Urinary bladder (tissue), 4 donors: ENCODE results near the gene ANKAR. TPM values are rescaled to one million over a fixed set of nuclear protein-coding genes. Genes with fewer than 3 reads are reported as not detected.

Experiments
- DNase-seq: peaks from one replicate; pipeline ENCODE4 v3.0.0-alpha.2; 2015; ENCODE audit errors: extremely low spot score
- H3K27ac ChIP-seq: one replicate; pipeline ENCODE4 v1.5.1; 2013; ENCODE audit warnings: low read depth, mild to moderate bottlenecking, moderate library complexity
- H3K36me3 ChIP-seq: one replicate; pipeline ENCODE4 v1.6.1; 2013; ENCODE audit warnings: mild to moderate bottlenecking, moderate library complexity; ENCODE audit not compliant: insufficient read depth
- H3K4me1 ChIP-seq: one replicate; pipeline ENCODE4 v1.6.1; 2013; ENCODE audit warnings: mild to moderate bottlenecking, moderate library complexity; ENCODE audit not compliant: insufficient read depth
- H3K4me3 ChIP-seq: one replicate; pipeline ENCODE4 v1.5.1; 2013; ENCODE audit warnings: low read depth, low read length
- WGBS: extraction: QIAGEN DNeasy Blood & Tissue Kit; methylation state at CpG from one replicate; pipeline ENCODE4 v1.1.7; 2013; 5-methylcytosine and 5-hydroxymethylcytosine counted together
- polyA plus RNA-seq: library from polyadenylated mRNA; stranded (reverse); fragments of 200-250 nt; gene quantifications from one replicate; pipeline ENCODE4 v1.2.3, GENCODE V29; 2013
- total RNA-seq: library from RNA; depleted of rRNA; stranded (reverse); fragments of >200 nt; gene quantifications from one replicate; pipeline ENCODE4 v1.2.3, GENCODE V29; 2014
- donor health status: healthy with polysubstance abuse.
- donor health status: healthy.

Gene ANKAR
- total RNA-seq (73.8 TPM), polyA plus RNA-seq (3.8 TPM)

DNA sequence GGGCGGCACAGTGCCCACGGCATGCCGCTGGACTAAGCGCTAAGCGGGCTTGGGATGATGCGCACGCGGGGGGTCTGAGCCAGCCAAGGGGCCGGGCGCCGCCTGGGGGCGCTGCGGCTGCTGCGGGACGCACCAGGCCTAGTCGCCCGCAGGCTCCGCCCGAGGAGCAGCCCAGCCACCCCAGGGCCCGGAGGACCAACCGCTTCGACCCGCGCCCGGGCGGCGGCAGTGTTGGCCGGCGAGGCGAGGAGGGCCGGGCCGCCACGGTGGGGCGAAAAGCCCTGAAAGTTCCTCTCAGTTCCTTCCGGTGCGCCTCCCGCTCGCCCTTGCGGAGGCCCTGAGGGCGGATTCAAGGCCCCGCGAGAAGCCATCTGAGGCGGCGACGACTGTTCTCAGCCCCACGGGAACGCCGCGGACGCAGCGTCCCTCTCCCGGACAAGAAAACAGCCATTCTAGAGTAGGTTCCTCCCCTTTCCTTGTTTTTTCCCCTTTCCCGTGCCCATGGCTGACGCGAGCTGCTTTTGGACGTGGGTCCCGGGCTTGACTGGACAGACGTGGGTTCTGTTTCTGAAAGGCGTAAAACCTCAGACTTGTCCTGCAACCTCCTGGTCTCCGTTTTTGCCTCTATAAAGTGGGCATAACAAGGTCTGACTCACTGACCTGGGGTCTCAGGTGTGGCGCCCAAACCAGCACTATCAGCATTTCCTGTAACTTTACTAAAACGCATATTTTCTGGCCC is at the start of gene ANKAR:
ANKAR (plus strand) TSS at position 297 of the 739 bp plus-strand sequence. CDS start 1,821 bp downstream, outside the sequence.
- peak; percentile 64 for DNase-seq
- no peaks in the 10 kb centered on the region for H3K4me1 ChIP-seq
- H3K27ac ChIP-seq: peak within 1 kb of the TSS; percentile 73
- under 1% methylated on average over 62 of the region's 62 CpGs for WGBS
- peak within 1 kb of the TSS; percentile 61 for H3K4me3 ChIP-seq
- peaks cover 4% of the 10 kb centered on the region for H3K36me3 ChIP-seq

DNA sequence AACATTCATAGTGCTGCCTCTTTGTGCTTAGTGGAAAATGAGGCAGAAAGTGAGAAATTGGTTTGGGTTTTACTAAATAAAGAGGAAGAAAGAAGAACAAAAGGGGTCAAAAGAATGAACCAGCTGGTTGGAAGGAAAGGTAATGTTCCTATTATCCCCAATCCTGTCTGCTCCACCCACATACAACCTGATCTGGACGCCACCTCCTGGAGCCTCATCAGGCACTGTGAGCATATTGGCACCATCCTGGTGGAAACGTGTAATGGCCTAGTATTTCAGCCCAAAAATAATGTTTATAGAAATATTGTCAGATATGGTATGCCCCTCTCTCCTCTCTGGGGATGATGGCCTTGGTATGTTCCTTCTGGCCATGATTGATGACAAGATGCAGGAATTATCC is 48.8 kb upstream of the ANKAR start:
- H3K4me3 ChIP-seq: no peak overlapping the region
- DNase-seq: no peak
- no peaks in the 10 kb centered on the region for H3K36me3 ChIP-seq
- no peaks in the 10 kb centered on the region for H3K4me1 ChIP-seq
- WGBS: 91% methylated on average over 2 of the region's 2 CpGs
- no peak overlapping the region for H3K27ac ChIP-seq

DNA sequence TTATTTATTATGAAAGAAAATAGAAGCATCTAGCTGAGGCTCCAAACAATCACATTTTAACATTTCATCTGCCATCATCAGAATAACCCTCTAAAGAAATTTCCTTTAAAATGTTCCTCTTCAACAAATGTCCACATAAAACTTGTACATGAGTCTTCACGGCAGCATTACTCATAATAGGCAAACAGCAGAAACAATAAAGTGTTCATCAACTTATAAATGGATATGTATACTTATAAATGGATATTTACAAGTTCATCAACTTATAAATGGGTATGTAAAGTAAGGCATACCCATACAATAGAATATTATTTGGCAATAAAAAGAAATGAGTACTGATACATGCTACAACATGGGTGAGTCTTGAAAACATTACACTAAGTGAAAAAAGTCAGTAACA is 46.7 kb upstream of the ANKAR start:
- no peak for DNase-seq
- no peak overlapping the region for H3K27ac ChIP-seq
- WGBS: 90% methylated on average over 1 of the region's 1 CpG
- no peak overlapping the region for H3K4me3 ChIP-seq
- no peaks in the 10 kb centered on the region for H3K36me3 ChIP-seq
- H3K4me1 ChIP-seq: no peaks in the 10 kb centered on the region

GRCh38 chr2:189628817-189629530 is 45.5 kb upstream of the ANKAR start:
- H3K4me1 ChIP-seq: no peaks in the 10 kb centered on the region
- no peak for DNase-seq
- H3K36me3 ChIP-seq: no peaks in the 10 kb centered on the region
- H3K4me3 ChIP-seq: no peak overlapping the region
- no peak overlapping the region for H3K27ac ChIP-seq
- WGBS: 94% methylated on average over 9 of the region's 9 CpGs

GRCh38 chr2:189629531-189630453 is 44.7 kb upstream of the ANKAR start:
- Histone ChIP-seq H3K4me1 (no peaks in the 10 kb centered on the region), H3K27ac (no peak overlapping the region), H3K36me3 (no peaks in the 10 kb centered on the region), H3K4me3 (no peak overlapping the region)
- peak; percentile 42 for DNase-seq
- WGBS: 49% methylated on average over 10 of the region's 10 CpGs

DNA sequence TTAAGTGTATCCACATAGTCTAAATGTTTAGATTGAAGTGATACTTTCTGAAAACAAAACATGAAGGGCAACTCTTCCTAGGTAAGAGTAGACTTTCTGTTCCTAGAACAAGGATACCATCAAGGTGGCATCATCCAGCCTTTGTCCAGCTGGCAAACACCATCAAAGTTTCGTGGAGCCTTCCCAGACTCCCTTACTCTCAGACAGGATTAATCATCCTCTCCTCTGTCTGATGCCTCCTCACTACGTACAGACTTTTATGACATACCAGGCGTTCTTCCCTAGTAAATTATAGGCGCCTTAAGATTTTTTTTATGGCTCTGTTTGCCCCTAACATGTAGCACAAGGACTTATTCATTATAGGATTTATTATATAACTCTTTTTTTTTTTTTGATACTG is 42.6 kb upstream of the ANKAR start:
- WGBS: 52% methylated on average over 4 of the region's 4 CpGs
- no peaks in the 10 kb centered on the region for H3K4me1 ChIP-seq
- DNase-seq: no peak
- H3K4me3 ChIP-seq: no peak overlapping the region
- H3K27ac ChIP-seq: no peak overlapping the region
- H3K36me3 ChIP-seq: no peaks in the 10 kb centered on the region

GRCh38 chr2:189633392-189633811 is 41.1 kb upstream of the ANKAR start:
- no peaks in the 10 kb centered on the region for H3K4me1 ChIP-seq
- no peak for DNase-seq
- no peak overlapping the region for H3K4me3 ChIP-seq
- 90% methylated on average over 5 of the region's 5 CpGs for WGBS
- H3K27ac ChIP-seq: no peak overlapping the region
- no peaks in the 10 kb centered on the region for H3K36me3 ChIP-seq

DNA sequence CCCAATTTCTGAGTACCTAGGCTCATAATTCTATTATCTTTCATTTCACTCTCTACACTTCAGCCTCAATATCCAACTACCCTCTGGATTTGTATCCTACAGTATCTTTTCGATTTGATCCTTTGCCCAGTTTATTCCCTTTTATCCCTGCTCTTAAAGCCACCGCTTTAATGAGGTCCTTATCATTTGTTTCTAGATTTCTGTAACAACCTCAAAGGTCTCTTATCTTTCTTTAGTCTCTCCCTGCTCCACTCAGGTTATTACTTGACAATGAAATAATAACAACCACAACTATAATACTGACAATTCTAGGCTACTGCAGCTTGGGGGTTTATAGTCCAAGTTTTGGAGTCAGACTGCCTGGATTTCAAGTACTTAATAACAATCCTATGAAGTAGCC is 39.1 kb upstream of the ANKAR start:
- H3K36me3 ChIP-seq: no peaks in the 10 kb centered on the region
- no peak overlapping the region for H3K27ac ChIP-seq
- H3K4me1 ChIP-seq: no peaks in the 10 kb centered on the region
- no peak overlapping the region for H3K4me3 ChIP-seq
- no peak for DNase-seq
- WGBS: 36% methylated on average over 2 of the region's 2 CpGs

DNA sequence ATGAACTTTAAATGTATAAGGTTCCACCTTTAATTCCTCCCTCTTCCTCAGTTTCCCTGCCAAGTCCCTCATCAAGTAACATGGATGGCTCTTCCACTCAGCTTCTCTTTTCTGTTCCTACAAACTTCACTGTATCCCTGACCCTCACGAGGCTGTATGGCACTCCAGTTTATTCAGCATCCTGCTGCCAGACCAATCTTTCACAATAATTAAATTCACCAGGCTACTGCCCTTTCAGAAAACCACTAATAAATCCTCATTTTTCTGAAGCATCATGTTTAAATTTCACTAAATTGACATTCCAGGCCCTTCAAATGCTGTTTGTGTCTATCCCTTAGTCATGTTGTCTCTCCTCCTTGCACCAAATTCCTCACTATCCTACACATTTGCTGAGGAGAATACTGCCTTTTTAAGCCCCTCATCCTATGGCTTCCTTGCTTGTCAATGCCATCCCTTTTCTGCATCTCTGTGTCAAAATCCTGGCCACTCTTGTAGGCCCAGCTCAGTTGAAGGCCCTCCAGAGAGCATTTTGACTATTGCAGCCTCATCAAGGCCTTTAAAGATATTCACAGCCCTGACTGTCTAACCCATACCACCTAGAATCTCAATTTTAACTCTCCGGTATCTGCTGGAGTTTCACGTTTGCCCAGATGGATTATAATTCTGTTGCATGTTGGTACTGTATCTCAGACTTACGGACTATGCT is 36.0 kb upstream of the ANKAR start:
- 92% methylated on average over 4 of the region's 4 CpGs for WGBS

DNA sequence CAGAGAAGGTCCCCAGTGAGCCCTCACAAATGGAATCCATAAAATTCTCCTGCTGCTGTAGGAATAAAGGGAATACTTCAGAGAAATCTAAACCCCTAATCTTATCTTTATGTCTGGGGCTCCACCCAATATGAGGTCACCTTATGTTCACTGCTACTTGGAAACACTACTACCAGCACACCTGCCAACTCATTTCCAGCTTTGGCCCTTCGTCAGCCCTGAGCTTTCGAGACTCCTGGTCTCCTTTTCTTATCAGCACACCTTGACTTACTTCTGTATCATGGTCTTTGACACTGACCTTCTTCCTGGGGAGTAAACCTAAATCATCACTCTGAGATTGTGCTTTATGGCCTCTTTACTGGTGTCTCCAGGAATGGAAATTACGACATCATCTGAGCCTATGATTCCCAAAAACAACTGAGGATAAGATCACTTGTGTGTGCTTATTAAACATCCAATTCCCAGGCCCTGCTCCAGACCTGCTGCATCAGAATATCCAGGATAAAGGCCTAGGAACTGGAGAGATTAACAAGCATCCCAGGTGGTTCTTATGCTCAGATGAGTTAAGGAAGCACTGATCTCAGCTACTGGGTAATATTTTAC is 35.4 kb upstream of the ANKAR start:
- H3K27ac ChIP-seq: no peak overlapping the region

More for the DNA sequence above, 36.0 kb upstream of the ANKAR start:
- no peak for DNase-seq
- H3K4me3 ChIP-seq: no peak overlapping the region
- no peaks in the 10 kb centered on the region for H3K4me1 ChIP-seq
- no peak overlapping the region for H3K27ac ChIP-seq
- H3K36me3 ChIP-seq: no peaks in the 10 kb centered on the region

DNA sequence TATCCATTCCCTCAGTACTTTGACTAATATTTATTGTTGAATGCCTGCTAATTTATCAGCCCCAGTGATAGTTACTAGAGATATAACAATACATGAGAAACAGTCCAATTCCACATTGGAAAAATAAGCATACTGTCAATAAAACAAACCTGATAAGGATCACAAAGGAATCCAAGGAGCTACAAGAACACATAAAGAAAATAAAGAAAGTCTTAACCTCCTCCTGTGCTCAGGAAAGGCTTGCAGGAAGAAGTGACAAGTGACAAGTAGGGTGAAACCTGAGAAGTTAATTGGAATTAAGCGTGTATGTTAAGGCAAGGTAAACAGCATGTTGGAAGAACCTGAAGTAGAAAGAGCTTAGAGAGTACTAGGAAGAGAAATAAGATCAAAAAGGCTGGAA is 33.5 kb upstream of the ANKAR start:
- WGBS: 78% methylated on average over 1 of the region's 1 CpG
- no peaks in the 10 kb centered on the region for H3K4me1 ChIP-seq
- DNase-seq: no peak
- H3K4me3 ChIP-seq: no peak overlapping the region
- H3K27ac ChIP-seq: no peak overlapping the region
- no peaks in the 10 kb centered on the region for H3K36me3 ChIP-seq

More for the DNA sequence above, 35.4 kb upstream of the ANKAR start:
- no peaks in the 10 kb centered on the region for H3K4me1 ChIP-seq
- no peak overlapping the region for H3K4me3 ChIP-seq
- DNase-seq: no peak
- H3K36me3 ChIP-seq: no peaks in the 10 kb centered on the region
- WGBS: 54% methylated on average over 3 of the region's 3 CpGs

- Histone ChIP-seq H3K4me3 (no peak overlapping the region), H3K4me1 (no peaks in the 10 kb centered on the region), H3K36me3 (no peaks in the 10 kb centered on the region), H3K27ac (no peak overlapping the region)
- DNase-seq: no peak
- 91% methylated on average over 2 of the region's 2 CpGs for WGBS
Observed at GRCh38 chr2:189641590-189641989, 32.9 kb upstream of the ANKAR start.

- no peaks in the 10 kb centered on the region for H3K36me3 ChIP-seq
- H3K4me3 ChIP-seq: no peak overlapping the region
- H3K27ac ChIP-seq: no peak overlapping the region
- no peaks in the 10 kb centered on the region for H3K4me1 ChIP-seq
- DNase-seq: no peak
Observed at GRCh38 chr2:189646521-189646920, 27.9 kb upstream of the ANKAR start.
